D721Med (cell line): ENCODE results near the gene KHDRBS2.

Source experiments
- DNase-seq: peaks from one replicate; pipeline ENCODE4 v3.0.0; 2011; ENCODE audit warnings: low spot score; ENCODE audit not compliant: insufficient read length
- FAIRE-seq: peaks from 2 replicates; lab custom pipeline; 2011; peaks lifted over from hg19 to GRCh38; lab: Jason Lieb, UNC
- TF ChIP-seq, protein P1 (sequence below): IDR thresholded peaks from 2 replicates; pipeline ENCODE4 v1.5.1; 2012; ENCODE audit warnings: mild to moderate bottlenecking, control low read depth; ENCODE audit not compliant: insufficient read depth; ENCODE audit errors: missing control alignments

KHDRBS2 gene

DNA sequence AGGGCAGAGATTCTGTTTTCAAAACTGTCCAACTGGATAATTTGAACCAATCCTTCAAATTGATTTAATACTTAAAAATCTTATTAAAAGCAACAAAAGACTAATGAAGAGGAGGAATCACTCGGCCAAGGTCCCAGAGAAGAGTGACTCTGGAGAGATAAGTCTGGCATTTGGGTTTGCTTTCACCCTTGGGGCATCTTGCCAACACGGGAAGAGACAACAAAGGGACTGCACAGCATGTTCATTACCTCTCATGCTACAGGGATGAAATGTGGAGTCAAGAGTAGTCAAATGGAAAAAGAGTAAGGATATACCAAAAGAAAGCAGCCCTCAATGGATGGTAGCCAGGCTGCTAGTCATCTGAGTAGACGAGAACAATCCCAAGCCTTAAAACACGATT is 68.2 kb downstream of the KHDRBS2 start:
- no peak for FAIRE-seq
- TF ChIP-seq, protein P1, sequence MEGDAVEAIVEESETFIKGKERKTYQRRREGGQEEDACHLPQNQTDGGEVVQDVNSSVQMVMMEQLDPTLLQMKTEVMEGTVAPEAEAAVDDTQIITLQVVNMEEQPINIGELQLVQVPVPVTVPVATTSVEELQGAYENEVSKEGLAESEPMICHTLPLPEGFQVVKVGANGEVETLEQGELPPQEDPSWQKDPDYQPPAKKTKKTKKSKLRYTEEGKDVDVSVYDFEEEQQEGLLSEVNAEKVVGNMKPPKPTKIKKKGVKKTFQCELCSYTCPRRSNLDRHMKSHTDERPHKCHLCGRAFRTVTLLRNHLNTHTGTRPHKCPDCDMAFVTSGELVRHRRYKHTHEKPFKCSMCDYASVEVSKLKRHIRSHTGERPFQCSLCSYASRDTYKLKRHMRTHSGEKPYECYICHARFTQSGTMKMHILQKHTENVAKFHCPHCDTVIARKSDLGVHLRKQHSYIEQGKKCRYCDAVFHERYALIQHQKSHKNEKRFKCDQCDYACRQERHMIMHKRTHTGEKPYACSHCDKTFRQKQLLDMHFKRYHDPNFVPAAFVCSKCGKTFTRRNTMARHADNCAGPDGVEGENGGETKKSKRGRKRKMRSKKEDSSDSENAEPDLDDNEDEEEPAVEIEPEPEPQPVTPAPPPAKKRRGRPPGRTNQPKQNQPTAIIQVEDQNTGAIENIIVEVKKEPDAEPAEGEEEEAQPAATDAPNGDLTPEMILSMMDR: no peak
- DNase-seq: no peak

- TF ChIP-seq, protein P1: no peak
- no peak for FAIRE-seq
- DNase-seq: no peak
Measured at GRCh38 chr6:62202078-62202477, 83.9 kb downstream of the KHDRBS2 start.

- DNase-seq (no peak), FAIRE-seq (no peak)
- TF ChIP-seq, protein P1: no peak
Measured at GRCh38 chr6:62192593-62192992, 93.4 kb downstream of the KHDRBS2 start.

DNA sequence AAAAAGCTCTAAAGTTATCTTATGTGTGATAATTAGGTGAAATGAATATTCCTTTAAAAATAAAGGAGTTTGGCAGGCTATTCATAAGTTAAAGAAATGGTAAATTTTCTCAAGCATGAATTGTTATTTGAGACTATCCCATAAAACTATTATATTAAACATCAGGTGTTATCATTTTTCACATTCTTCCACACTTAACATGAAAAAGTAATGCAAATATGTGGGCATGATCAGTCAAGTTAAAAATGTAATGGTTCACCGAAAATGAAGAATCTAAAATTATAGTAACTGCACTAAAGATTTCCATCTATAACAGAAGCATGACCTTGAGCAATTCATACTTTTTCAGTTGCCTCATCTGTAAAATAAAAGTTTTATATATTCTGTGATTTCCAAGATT is 110.8 kb downstream of the KHDRBS2 start:
- no peak for DNase-seq
- FAIRE-seq: no peak
- TF ChIP-seq, protein P1: no peak

- DNase-seq: no peak
- TF ChIP-seq, protein P1: no peak
- no peak for FAIRE-seq
Measured at GRCh38 chr6:62174548-62174947, 111.5 kb downstream of the KHDRBS2 start.

DNA sequence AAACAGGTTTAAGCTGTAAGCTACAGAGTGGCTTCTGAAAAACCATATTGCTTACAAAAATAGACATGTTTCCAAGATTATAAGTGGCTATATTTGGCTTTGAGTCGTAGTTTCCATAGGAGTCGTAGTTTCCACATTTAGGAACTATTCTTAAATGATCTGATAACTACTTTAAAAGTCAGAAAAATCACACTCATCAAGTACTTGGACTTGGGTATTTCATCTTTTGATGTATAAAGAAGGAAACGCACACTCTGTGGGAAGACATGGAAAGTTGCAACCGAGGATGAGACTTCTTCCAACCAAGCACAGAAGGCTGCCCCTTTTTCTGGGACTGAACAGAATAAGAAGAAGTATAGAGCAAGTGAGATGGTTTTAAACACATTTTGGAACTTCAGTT is 118.3 kb downstream of the KHDRBS2 start:
- DNase-seq (no peak), FAIRE-seq (no peak)
- TF ChIP-seq, protein P1: no peak

DNA sequence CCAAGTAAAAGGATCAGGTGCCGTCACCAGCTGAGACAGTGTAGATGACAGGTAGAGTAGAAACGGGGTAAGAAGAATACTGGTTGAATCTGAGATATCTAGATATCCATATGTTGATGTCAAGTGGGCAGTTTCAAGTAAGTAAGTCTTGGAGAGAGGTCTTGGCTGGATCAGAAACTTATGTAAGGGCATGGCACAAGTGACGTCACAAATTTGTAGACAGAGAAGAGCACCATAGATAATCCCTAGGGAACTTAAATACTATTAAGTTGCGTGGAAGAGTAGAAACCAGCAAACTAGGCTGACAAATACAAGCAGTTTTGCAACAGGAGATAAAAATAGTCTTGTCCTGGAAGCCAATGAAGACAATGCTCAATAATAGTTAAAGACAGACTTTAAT is 123.2 kb downstream of the KHDRBS2 start:
- DNase-seq: no peak
- TF ChIP-seq, protein P1: no peak
- no peak for FAIRE-seq
